ENCODE data around the gene SF3B4. TPM values are rescaled to one million over a fixed set of nuclear protein-coding genes. Genes with fewer than 3 reads are reported as not detected.
"Not testable (repeated sequence)": the region's sequence is repeated elsewhere in the genome, so short reads cannot be mapped to it uniquely, and the experiment has no call there.

The SF3B4 gene
- polyA plus RNA-seq, 4 donors: 34.3 to 54.0 (median 42.8) TPM

DNA sequence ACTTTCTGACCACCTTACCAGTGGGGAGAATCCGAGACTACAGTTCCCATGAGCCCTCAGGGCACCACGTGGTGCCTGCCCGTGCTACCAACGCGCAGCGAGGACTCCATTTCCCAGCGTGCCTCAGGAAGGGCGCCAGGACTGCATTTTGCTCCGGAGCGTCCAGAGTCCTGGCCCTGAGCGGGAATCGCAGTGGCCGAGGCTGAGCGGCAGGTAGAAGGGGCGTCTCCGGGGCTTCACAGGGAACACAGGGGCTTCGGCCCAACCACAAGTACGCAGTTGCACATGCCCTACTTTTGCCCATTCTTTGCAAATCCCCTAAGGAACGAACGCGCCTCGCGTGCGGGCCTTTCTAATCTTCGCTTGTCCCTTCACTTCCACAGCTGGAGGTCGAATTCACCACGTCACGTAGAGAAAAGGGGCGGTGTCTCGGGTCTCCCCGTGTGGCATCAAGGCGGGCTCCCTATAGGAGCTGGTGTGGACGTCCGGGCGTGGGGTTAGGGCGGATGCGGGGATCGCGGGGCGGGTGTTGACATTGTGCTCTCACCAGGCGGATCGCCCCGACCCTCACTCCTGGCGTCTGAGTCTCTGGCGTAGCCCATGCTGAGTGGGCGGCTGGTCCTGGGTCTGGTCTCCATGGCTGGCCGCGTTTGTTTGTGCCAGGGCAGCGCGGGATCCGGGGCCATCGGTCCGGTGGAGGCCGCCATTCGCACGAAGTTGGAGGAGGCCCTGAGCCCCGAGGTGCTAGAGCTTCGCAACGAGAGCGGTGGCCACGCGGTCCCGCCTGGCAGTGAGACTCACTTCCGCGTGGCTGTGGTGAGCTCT, 27.9 kb downstream of the SF3B4 start, which contains the start of gene BOLA1:
Gene BOLA1, plus strand, starts transcription at position 109 of the 825 bp plus-strand sequence. Its CDS starts 492 bp downstream, at position 601.
- Histone ChIP-seq H3K27ac (ENCODE audit: low read depth in 1 of 3, low read length in 2 of 3) (peak within 1 kb of the TSS; percentile 77 to 96 (median 85)), H3K4me3 (ENCODE audit: low read depth in 1 of 3, low read length in 3 of 3) (peak within 1 kb of the TSS; percentile 59 to 74 (median 73)), H3K27me3 (ENCODE audit: control insufficient read depth in 3 of 3, insufficient read depth in 3 of 3, low read length in 3 of 3) (no peaks in the 10 kb centered on the region), H3K36me3 (ENCODE audit: control insufficient read depth in 3 of 3, insufficient read depth in 2 of 3, low read depth in 1 of 3, low read length in 3 of 3) (peaks cover 0 to 1% (median 0%) of the 10 kb centered on the region in 3 donors), H3K9me3 (ENCODE audit: control insufficient read depth in 2 of 2, insufficient read depth in 1 of 2, low read depth in 1 of 2, low read length in 1 of 2) (peaks cover 0 to 3% of the 10 kb centered on the region in 2 donors), H3K4me1 (ENCODE audit: control insufficient read depth in 3 of 3, insufficient read depth in 2 of 3, low read depth in 1 of 3, low read length in 2 of 3) (peaks cover 3 to 11% (median 6%) of the 10 kb centered on the region in 3 donors)
- no peak for FAIRE-seq
- DNase-seq: peak; percentile 94 to 96
- 8 to 12% (median 10%) methylated on average over 65 of the region's 65 CpGs for WGBS, 3 donors

DNA sequence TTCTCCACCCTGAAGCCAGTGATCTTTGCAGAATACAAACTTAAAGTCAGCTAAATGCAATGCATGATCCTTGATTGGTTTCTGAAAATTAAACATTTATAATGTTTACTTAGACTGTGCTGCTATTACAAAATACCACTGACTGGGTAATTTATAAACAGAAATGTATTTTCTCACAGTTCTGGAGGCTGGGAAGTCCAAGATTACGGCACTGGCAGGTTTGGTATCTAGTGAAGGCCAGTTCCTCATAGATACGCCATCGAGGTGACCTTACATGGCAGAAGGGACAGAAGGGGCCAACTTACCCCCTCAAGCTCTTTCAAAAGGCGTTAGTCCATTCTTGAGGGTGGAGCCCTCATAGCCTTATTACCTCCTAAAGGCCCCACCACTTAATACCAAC, 31.0 kb downstream of the SF3B4 start:
- peaks cover 3 to 11% (median 6%) of the 10 kb centered on the region in 3 donors for H3K4me1 ChIP-seq (ENCODE audit: control insufficient read depth in 3 of 3, insufficient read depth in 2 of 3, low read depth in 1 of 3, low read length in 2 of 3)
- H3K36me3 ChIP-seq (ENCODE audit: control insufficient read depth in 3 of 3, insufficient read depth in 2 of 3, low read depth in 1 of 3, low read length in 3 of 3): no peaks in the 10 kb centered on the region
- WGBS, 3 donors: 78 to 92% (median 91%) methylated on average over 4 of the region's 4 CpGs
- no peaks in the 10 kb centered on the region for H3K27me3 ChIP-seq (ENCODE audit: control insufficient read depth in 3 of 3, insufficient read depth in 3 of 3, low read length in 3 of 3)
- H3K27ac ChIP-seq (ENCODE audit: low read depth in 1 of 3, low read length in 2 of 3): no peak overlapping the region
- no peak for DNase-seq
- peaks cover 0 to 3% of the 10 kb centered on the region in 2 donors for H3K9me3 ChIP-seq (ENCODE audit: control insufficient read depth in 2 of 2, insufficient read depth in 1 of 2, low read depth in 1 of 2, low read length in 1 of 2)
- no peak for FAIRE-seq
- H3K4me3 ChIP-seq (ENCODE audit: low read depth in 1 of 3, low read length in 3 of 3): no peak overlapping the region

DNA sequence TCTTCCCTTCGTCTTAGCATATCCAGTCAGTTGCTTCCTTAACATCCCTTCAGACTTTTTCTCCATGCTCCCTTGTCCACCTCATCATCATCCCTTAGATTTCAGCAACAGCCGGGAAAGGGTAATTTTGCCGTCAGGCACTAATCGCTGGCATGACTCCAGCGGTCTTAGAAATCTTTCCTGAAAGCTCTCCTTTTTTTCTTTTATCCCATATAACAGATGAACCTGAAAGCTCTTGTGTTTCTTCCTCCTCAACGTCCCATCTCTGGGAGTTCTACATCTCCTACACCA, 38.7 kb downstream of the SF3B4 start:
- DNase-seq (no peak), FAIRE-seq (no peak)
- WGBS, 3 donors: 29 to 52% (median 46%) methylated on average over 6 of the region's 6 CpGs
- H3K36me3 ChIP-seq (ENCODE audit: control insufficient read depth in 3 of 3, insufficient read depth in 2 of 3, low read depth in 1 of 3, low read length in 3 of 3): no peaks in the 10 kb centered on the region
- H3K9me3 ChIP-seq (ENCODE audit: control insufficient read depth in 2 of 2, insufficient read depth in 1 of 2, low read depth in 1 of 2, low read length in 1 of 2): no peaks in the 10 kb centered on the region
- no peaks in the 10 kb centered on the region for H3K27me3 ChIP-seq (ENCODE audit: control insufficient read depth in 3 of 3, insufficient read depth in 3 of 3, low read length in 3 of 3)
- H3K27ac ChIP-seq (ENCODE audit: low read depth in 1 of 3, low read length in 2 of 3): peak overlapping the region in 2 of 3 donors; percentile 96 to 98
- peaks cover 0 to 11% (median 5%) of the 10 kb centered on the region in 3 donors for H3K4me1 ChIP-seq (ENCODE audit: control insufficient read depth in 3 of 3, insufficient read depth in 2 of 3, low read depth in 1 of 3, low read length in 2 of 3)
- peak overlapping the region in 2 of 3 donors; percentile 76 for H3K4me3 ChIP-seq (ENCODE audit: low read depth in 1 of 3, low read length in 3 of 3)

DNA sequence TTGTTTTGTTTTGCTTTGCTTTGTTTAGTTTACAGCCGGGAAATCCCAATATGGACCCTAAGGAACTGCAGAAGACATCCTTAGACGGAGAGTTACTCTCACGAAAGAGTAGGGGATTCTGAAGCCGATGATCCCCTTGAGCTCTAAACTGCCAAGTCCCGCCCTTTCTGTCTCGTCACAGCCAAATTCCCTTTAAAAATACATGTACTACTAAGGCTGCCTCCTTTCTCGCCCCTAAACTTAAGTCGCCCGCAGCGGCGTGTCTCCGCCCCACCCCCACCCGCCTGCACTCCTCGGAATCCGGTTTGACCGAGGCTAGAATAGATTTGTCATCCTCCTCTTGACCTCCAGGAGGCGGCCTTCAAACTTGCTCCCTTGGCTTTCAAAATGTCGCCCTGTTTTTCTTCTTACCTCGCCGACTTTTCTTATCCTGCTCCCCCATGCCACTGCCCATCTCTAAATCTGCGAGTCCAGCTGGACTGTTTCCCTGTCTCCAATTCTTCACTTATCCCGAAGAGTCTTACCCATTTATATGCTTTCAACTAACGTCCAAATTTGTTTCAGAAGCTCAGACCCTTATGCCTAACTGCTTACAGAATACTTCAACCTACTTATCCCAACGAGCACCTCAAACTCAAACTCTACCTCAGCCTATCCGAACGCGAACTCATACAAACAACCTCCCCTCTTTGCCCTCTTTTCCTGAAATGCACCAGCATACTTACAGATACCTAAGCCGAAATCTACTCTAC, 39.2 kb downstream of the SF3B4 start:
- Histone ChIP-seq H3K4me3 (ENCODE audit: low read depth in 1 of 3, low read length in 3 of 3) (peak overlapping the region in 2 of 3 donors; percentile 76), H3K4me1 (ENCODE audit: control insufficient read depth in 3 of 3, insufficient read depth in 2 of 3, low read depth in 1 of 3, low read length in 2 of 3) (peaks cover 0 to 14% (median 5%) of the 10 kb centered on the region in 3 donors), H3K36me3 (ENCODE audit: control insufficient read depth in 3 of 3, insufficient read depth in 2 of 3, low read depth in 1 of 3, low read length in 3 of 3) (no peaks in the 10 kb centered on the region), H3K9me3 (ENCODE audit: control insufficient read depth in 2 of 2, insufficient read depth in 1 of 2, low read depth in 1 of 2, low read length in 1 of 2) (no peaks in the 10 kb centered on the region), H3K27ac (ENCODE audit: low read depth in 1 of 3, low read length in 2 of 3) (peak overlapping the region; percentile 96 to 99 (median 98)), H3K27me3 (ENCODE audit: control insufficient read depth in 3 of 3, insufficient read depth in 3 of 3, low read length in 3 of 3) (no peaks in the 10 kb centered on the region)
- DNase-seq (peak; percentile 90 to 93), FAIRE-seq (no peak)
- WGBS, 3 donors: 3 to 8% (median 7%) methylated on average over 28 of the region's 28 CpGs

DNA sequence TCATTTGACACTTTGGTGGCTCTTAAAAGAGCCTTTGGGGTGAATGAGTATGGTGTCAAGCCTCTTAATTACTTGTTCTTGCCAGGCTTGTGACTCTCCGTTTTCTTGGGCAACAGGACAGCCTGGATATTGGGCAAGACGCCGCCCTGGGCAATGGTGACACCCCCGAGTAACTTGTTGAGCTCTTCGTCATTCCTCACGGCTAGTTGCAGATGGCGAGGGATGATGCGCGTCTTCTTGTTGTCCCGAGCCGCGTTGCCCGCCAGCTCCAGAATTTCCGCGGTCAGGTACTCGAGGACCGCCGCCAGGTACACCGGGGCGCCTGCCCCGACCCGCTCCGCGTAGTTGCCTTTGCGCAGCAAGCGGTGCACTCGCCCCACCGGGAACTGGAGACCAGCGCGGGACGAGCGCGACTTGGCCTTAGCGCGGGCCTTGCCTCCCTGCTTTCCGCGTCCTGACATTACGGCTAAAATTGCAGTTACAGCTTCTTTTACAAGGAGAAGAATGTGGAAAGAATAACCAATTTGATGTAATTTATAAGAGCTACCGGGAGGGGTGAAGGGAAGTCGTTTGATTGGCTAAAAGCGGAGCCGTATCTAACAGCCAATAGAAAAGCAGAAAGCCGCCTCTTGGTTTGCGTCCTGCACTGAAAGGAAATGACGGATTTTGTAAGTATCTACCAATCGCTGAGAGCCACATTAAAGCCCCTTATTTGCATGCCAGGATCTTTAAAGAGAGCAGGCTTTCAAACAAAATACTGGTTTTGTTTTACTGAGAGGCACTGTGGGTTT, 40.0 kb downstream of the SF3B4 start:
- Histone ChIP-seq H3K27me3 (ENCODE audit: control insufficient read depth in 3 of 3, insufficient read depth in 3 of 3, low read length in 3 of 3) (no peaks in the 10 kb centered on the region), H3K4me1 (ENCODE audit: control insufficient read depth in 3 of 3, insufficient read depth in 2 of 3, low read depth in 1 of 3, low read length in 2 of 3) (peaks cover 0 to 15% (median 5%) of the 10 kb centered on the region in 3 donors), H3K36me3 (ENCODE audit: control insufficient read depth in 3 of 3, insufficient read depth in 2 of 3, low read depth in 1 of 3, low read length in 3 of 3) (no peaks in the 10 kb centered on the region), H3K4me3 (ENCODE audit: low read depth in 1 of 3, low read length in 3 of 3) (peak overlapping the region; percentile 26 to 76 (median 76)), H3K9me3 (ENCODE audit: control insufficient read depth in 2 of 2, insufficient read depth in 1 of 2, low read depth in 1 of 2, low read length in 1 of 2) (no peaks in the 10 kb centered on the region), H3K27ac (ENCODE audit: low read depth in 1 of 3, low read length in 2 of 3) (peak overlapping the region; percentile 96 to 99 (median 98))
- FAIRE-seq: no peak
- DNase-seq: peak; percentile 95 to 98
- WGBS, 3 donors: 0% methylated on average over 43 to 46 of the region's 46 CpGs

DNA sequence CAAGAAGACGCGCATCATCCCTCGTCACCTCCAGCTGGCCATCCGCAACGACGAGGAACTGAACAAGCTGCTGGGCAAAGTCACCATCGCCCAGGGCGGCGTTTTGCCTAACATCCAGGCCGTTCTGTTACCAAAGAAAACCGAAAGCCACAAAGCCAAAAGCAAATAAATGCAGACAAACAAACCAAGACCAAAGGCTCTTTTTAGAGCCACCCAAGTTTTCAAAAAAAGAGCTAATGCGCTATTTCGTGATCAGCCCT, 40.5 kb downstream of the SF3B4 start:
- peaks cover 0 to 17% (median 5%) of the 10 kb centered on the region in 3 donors for H3K4me1 ChIP-seq (ENCODE audit: control insufficient read depth in 3 of 3, insufficient read depth in 2 of 3, low read depth in 1 of 3, low read length in 2 of 3)
- H3K4me3 ChIP-seq (ENCODE audit: low read depth in 1 of 3, low read length in 3 of 3): peak overlapping the region; percentile 26 to 76 (median 76)
- not testable (repeated sequence) for H3K36me3 ChIP-seq (ENCODE audit: control insufficient read depth in 3 of 3, insufficient read depth in 2 of 3, low read depth in 1 of 3, low read length in 3 of 3); H3K9me3 ChIP-seq (ENCODE audit: control insufficient read depth in 2 of 2, insufficient read depth in 1 of 2, low read depth in 1 of 2, low read length in 1 of 2); DNase-seq; FAIRE-seq; H3K27me3 ChIP-seq (ENCODE audit: control insufficient read depth in 3 of 3, insufficient read depth in 3 of 3, low read length in 3 of 3)
- peak overlapping the region; percentile 96 to 99 (median 98) for H3K27ac ChIP-seq (ENCODE audit: low read depth in 1 of 3, low read length in 2 of 3)
- 0% methylated on average over 8 to 13 of the region's 13 CpGs for WGBS, 3 donors

DNA sequence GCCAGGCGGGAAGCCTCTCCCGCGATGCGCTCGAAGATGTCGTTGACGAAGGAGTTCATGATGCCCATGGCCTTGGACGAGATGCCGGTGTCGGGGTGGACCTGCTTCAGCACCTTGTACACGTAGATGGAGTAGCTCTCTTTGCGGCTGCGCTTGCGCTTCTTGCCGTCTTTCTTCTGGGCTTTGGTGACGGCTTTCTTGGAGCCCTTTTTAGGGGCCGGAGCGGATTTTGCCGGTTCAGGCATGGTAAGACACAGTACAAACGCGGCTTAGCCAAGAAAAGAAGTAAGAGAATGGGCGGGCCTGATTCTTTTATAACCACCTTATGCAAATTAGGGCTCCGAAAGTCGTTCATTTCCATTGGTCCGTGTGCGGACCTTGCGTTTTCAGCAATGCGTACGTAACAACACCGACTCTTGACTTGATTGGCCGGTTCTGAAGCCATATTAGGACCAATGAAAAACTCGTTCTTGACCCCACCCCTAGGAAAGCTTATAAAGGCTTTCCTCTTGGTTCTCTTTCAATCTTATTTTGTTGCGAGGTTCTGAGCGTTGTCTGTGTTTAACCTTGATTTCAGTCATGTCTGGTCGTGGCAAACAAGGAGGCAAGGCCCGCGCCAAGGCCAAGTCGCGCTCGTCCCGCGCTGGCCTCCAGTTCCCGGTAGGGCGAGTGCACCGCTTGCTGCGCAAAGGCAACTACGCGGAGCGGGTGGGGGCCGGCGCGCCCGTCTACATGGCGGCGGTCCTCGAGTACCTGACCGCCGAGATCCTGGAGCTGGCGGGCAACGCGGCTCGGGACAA, 41.0 kb downstream of the SF3B4 start:
- Histone ChIP-seq H3K27ac (ENCODE audit: low read depth in 1 of 3, low read length in 2 of 3) (peak overlapping the region; percentile 96 to 99 (median 98)), H3K36me3 (ENCODE audit: control insufficient read depth in 3 of 3, insufficient read depth in 2 of 3, low read depth in 1 of 3, low read length in 3 of 3) (no peaks in the 10 kb centered on the region), H3K4me3 (ENCODE audit: low read depth in 1 of 3, low read length in 3 of 3) (peak overlapping the region; percentile 63 to 76 (median 76)), H3K27me3 (ENCODE audit: control insufficient read depth in 3 of 3, insufficient read depth in 3 of 3, low read length in 3 of 3) (no peaks in the 10 kb centered on the region), H3K9me3 (ENCODE audit: control insufficient read depth in 2 of 2, insufficient read depth in 1 of 2, low read depth in 1 of 2, low read length in 1 of 2) (no peaks in the 10 kb centered on the region), H3K4me1 (ENCODE audit: control insufficient read depth in 3 of 3, insufficient read depth in 2 of 3, low read depth in 1 of 3, low read length in 2 of 3) (peaks cover 0 to 18% (median 5%) of the 10 kb centered on the region in 3 donors)
- FAIRE-seq: no peak
- WGBS, 3 donors: 0% methylated on average over 62 of the region's 62 CpGs
- DNase-seq: peak; percentile 98 to 99

Measured in small intestine (tissue), 7 donors.